ENCODE results near the gene NMUR1.

The NMUR1 gene

DNA sequence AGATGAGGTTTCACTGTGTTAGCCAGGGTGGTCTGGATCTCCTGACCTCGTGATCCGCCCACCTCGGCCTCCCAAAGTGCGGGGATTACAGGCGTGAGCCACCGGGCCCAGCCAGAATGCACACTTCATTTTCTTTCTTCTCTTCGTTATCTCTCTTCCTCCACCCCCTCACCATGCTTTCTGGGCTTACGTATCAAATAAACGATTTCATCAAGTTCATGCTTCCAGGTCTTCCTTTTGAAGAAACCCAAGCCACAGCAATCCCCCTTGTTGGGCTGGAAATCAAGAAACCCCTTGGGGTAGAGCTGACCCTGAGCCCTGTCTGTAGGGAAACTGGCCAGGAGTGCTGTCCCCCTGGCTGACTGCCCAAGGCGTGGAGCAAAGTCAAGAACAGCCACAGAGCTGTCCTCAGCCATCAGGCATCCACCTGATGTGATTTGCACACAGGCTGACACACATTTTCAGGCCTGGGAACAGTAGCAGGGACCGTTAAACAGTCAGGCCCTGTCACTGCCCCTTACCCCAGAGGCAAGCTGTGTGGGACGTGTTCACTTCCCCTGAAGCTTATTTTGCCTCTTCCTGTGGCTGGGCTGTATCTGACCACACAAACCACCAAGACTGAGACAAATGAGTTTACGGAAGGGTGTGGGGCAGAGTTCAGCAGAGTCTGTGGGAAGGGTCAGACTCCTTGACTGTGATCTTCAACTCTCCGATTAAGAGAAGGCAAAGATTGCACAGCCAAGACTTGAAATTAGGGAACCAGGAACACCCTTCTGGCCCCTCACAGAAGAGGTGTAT, 15.1 kb upstream of the NMUR1 start:
- Histone ChIP-seq H3K4me1 (no peaks in the 10 kb centered on the region), H3K4me3 (no peak overlapping the region), H3K36me3 (replicated peaks) (no peaks in the 10 kb centered on the region; the same call in 1 of the 2 replicates), H3K27me3 (ENCODE audit: low read depth) (no peaks in the 10 kb centered on the region), H3K9me3 (no peaks in the 10 kb centered on the region; the same call in 1 of the 2 replicates)
- in situ Hi-C loops (cut with MboI; ENCODE audit: low sequenced_read_pairs), result no loop called here
- DNase-seq (ENCODE audit: low spot score in 2 of 2), result no peak

GRCh38 chr2:231542136-231542535, 11.9 kb upstream of the NMUR1 start:
- Histone ChIP-seq H3K36me3 (replicated peaks) (no peaks in the 10 kb centered on the region; the same call in 1 of the 2 replicates), H3K9me3 (no peaks in the 10 kb centered on the region; the same call in 1 of the 2 replicates), H3K4me1 (peaks cover 3% of the 10 kb centered on the region; the same call in 1 of the 2 replicates), H3K4me3 (no peak overlapping the region), H3K27me3 (ENCODE audit: low read depth) (no peaks in the 10 kb centered on the region)
- in situ Hi-C loops (cut with MboI; ENCODE audit: low sequenced_read_pairs), result no loop called here
- no peak for DNase-seq (ENCODE audit: low spot score in 2 of 2)

DNA sequence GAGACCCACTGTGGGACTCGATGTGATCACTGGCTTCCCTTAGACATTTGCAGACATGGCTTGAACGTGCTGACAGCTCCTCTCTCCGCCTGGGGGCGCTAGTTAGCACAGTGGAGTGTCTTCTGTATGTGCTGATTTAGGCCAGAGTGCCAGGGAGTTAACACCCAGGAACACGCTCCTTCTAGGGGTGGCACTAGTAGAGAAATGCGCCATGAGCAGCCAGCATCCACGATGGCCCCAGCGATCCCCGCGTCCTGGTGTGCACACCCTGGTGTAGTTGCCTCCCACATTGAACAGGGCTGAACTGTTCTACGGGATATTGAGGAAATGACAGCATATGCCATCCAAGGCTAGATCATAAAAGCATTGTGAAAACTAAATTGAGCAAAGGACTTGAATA, 11.4 kb upstream of the NMUR1 start:
- no peaks in the 10 kb centered on the region; the same call in 1 of the 2 replicates for H3K36me3 ChIP-seq (replicated peaks)
- DNase-seq (ENCODE audit: low spot score in 2 of 2), result peak in 1 of 2 experiments; percentile 74
- H3K4me1 ChIP-seq, result peaks cover 3% of the 10 kb centered on the region; the same call in 1 of the 2 replicates
- no peaks in the 10 kb centered on the region; the same call in 1 of the 2 replicates for H3K9me3 ChIP-seq
- H3K27me3 ChIP-seq (ENCODE audit: low read depth), result no peaks in the 10 kb centered on the region
- H3K4me3 ChIP-seq, result no peak overlapping the region
- in situ Hi-C loops (cut with MboI; ENCODE audit: low sequenced_read_pairs), result no loop called here

DNA sequence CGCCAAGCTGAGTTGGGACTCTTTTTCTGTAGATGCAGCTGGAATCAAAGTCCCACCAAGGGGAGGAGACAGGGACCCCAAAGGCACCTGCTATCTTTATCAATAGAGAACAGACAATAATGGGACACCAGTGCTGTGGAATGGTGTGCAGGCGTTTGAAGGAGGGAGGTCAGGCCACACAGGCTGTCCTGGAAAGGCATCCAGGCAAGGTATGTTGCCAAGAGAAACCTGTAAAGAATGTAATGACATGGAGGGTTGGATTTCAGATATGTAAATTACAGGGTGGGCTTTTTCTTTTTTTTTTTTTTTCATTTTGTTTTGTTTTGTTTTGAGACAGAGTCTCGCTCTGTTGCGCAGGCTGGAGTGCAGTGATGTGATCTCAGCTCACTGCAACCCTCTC, 9.7 kb upstream of the NMUR1 start:
- Histone ChIP-seq H3K4me3 (no peak overlapping the region), H3K36me3 (replicated peaks) (no peaks in the 10 kb centered on the region), H3K27me3 (ENCODE audit: low read depth) (no peaks in the 10 kb centered on the region), H3K9me3 (no peaks in the 10 kb centered on the region; the same call in 1 of the 2 replicates), H3K4me1 (peaks cover 3% of the 10 kb centered on the region; the same call in 1 of the 2 replicates)
- DNase-seq (ENCODE audit: low spot score in 2 of 2), result no peak
- in situ Hi-C loops (cut with MboI; ENCODE audit: low sequenced_read_pairs), result no loop called here

GRCh38 chr2:231535961-231536360, 5.7 kb upstream of the NMUR1 start:
- Histone ChIP-seq H3K9me3 (no peaks in the 10 kb centered on the region), H3K27me3 (ENCODE audit: low read depth) (no peaks in the 10 kb centered on the region), H3K4me1 (peaks cover 3% of the 10 kb centered on the region; the same call in 1 of the 2 replicates), H3K4me3 (no peak overlapping the region), H3K36me3 (replicated peaks) (no peaks in the 10 kb centered on the region)
- in situ Hi-C loops (cut with MboI; ENCODE audit: low sequenced_read_pairs), result no loop called here
- DNase-seq (ENCODE audit: low spot score in 2 of 2), result no peak

GRCh38 chr2:231533777-231534125, 3.5 kb upstream of the NMUR1 start:
- Histone ChIP-seq H3K4me1 (peaks cover 10% of the 10 kb centered on the region), H3K27me3 (ENCODE audit: low read depth) (no peaks in the 10 kb centered on the region), H3K36me3 (replicated peaks) (no peaks in the 10 kb centered on the region), H3K9me3 (no peaks in the 10 kb centered on the region), H3K4me3 (no peak overlapping the region)
- in situ Hi-C loops (cut with MboI; ENCODE audit: low sequenced_read_pairs), result no loop called here
- DNase-seq (ENCODE audit: low spot score in 2 of 2), result no peak

DNA sequence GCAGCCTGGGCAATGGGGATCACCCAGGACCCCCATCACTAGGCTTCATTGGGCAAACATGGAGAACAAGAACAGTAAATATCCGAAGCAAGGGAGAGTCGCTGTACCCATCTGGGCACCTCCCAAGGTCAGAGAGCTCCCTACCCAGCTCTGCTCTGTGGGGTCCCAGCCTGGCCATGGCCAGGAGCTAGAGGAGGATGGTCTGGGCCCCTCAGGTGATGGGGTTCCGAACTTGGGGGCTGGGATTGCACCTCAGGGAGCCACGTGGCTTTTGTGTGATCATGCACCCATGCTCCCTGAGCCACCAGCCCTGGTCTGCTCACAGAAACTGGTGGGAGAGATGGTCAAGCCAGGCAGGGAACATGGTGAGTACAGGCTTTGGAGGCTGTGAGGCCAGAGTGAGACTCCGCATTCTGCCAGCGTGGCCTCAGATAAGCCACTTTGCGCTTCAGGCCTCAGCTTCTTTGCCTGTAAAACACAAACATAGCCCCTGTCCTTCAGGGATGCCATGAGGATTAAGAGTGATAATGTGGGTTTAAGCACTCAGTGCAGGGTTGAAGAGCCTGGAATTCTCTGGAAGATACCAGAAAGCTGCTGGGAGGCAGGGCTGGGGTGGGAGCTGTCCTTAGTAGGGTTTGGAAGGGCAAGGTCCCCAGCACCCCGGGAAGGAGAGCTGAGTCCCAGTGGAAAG, 3.0 kb upstream of the NMUR1 start:
- Histone ChIP-seq H3K9me3 (no peaks in the 10 kb centered on the region), H3K27me3 (ENCODE audit: low read depth) (no peaks in the 10 kb centered on the region), H3K36me3 (replicated peaks) (no peaks in the 10 kb centered on the region), H3K4me1 (peaks cover 10% of the 10 kb centered on the region), H3K4me3 (no peak overlapping the region)
- DNase-seq (ENCODE audit: low spot score in 2 of 2), result no peak
- in situ Hi-C loops (cut with MboI; ENCODE audit: low sequenced_read_pairs), result no loop called here

DNA sequence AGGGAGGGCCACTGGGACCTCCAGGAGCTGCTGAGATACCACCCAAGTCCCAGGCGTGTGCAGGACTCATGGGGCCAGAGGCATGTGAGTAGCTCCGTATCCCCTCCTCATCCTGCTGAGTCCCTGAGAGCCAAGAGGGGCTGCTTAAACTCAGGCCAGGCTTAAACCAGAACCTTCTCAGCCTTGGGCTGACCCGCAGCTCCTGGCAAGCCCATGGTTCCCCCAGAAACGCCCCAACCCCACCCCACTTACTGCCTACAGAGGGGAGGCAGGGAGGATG, 2.5 kb upstream of the NMUR1 start:
- in situ Hi-C loops (cut with MboI; ENCODE audit: low sequenced_read_pairs), result no loop called here
- no peaks in the 10 kb centered on the region for H3K27me3 ChIP-seq (ENCODE audit: low read depth)

DNA sequence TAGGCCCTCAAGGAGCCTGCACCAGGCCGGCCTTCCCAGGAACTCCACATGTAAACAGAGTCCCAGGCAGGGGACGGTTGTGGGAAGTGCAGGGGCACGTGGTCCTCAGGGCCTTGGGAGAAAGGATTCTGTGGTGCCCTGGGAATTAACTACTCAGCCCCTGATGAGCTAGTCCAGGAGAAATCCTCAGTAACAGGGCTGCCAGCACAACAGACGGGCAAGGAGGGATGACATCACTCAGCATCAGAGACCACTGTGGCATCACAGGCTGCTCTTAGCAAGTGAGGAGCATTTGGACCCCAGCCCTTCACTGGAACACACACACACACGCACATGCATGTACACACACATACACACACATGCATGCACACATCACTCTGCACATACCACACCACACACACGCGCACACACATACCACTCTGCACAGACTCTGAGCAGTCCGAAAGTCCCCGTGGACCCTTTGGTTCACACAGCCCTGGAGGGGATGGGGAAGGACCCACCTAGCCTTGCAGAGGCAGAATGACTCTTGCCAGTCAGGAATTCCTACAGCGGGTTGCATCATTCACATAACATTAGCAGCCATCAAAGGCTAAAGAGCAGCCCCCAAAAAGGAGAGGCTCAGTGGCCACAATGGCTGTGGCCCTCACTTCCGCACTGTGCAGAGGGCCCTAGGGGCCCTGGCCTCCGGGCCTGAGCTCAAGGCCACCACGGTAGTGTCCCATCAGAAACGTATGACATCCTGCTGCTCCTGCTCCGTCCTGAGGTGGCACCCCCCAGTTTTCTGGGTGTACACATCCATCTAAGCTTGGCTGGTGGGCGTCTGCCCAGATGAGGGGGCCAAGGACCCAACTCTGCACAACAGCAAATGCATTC, 1.9 kb upstream of the NMUR1 start:
- Histone ChIP-seq H3K36me3 (replicated peaks) (no peaks in the 10 kb centered on the region), H3K4me1 (peaks cover 7% of the 10 kb centered on the region), H3K4me3 (no peak overlapping the region), H3K27me3 (ENCODE audit: low read depth) (no peaks in the 10 kb centered on the region), H3K9me3 (no peaks in the 10 kb centered on the region)
- DNase-seq (ENCODE audit: low spot score in 2 of 2), result no peak
- in situ Hi-C loops (cut with MboI; ENCODE audit: low sequenced_read_pairs), result no loop called here

More for the DNA sequence above, 2.5 kb upstream of the NMUR1 start:
- H3K4me1 ChIP-seq, result peaks cover 7% of the 10 kb centered on the region
- H3K36me3 ChIP-seq (replicated peaks), result no peaks in the 10 kb centered on the region
- H3K9me3 ChIP-seq, result no peaks in the 10 kb centered on the region
- no peak overlapping the region for H3K4me3 ChIP-seq
- DNase-seq (ENCODE audit: low spot score in 2 of 2), result no peak

DNA sequence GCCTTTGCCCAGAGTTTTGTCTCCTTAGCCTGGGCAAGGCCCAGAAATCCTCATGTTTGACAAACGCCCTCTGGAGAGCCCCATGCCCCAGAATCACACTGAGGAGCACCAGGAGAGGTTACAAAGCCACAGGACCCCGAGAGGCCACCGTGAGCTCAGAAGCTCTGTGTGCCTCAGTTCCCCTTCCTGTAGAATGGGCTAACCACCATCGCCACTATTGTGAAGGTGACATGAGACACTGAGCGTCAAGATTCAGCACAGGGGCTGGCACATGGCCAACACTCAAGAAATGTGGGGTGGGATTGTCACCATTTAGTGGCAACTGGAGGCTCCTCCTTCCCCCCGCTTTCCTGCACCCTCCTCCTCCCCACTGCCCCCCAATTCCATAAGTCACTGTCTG, 1.2 kb upstream of the NMUR1 start:
- H3K9me3 ChIP-seq, result no peaks in the 10 kb centered on the region
- no peak for DNase-seq (ENCODE audit: low spot score in 2 of 2)
- H3K27me3 ChIP-seq (ENCODE audit: low read depth), result no peaks in the 10 kb centered on the region
- H3K4me3 ChIP-seq, result no peak overlapping the region
- H3K36me3 ChIP-seq (replicated peaks), result no peaks in the 10 kb centered on the region
- H3K4me1 ChIP-seq, result peaks cover 7% of the 10 kb centered on the region
- in situ Hi-C loops (cut with MboI; ENCODE audit: low sequenced_read_pairs), result no loop called here

DNA sequence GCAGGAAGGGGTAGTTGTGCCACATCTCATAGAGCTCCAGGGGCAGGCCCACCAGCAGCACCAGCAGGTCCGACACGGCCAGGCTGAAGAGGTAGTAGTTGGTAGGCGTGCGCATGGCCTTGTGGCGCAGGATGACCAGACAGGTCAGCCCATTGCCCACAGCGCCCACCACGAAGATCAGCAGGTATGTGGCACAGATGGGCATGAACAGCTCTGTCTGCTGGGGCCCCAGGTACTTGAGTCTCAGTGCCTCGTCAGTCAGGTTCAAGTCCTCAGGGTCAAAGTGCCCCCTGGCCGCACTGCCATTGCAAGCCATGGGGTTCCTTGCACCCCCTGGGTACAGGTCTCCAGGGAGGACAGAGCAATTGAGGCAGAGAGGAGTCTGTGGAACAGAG, 1.6 kb downstream of the NMUR1 start:
- Histone ChIP-seq H3K4me1 (peaks cover 7% of the 10 kb centered on the region), H3K4me3 (no peak overlapping the region), H3K27me3 (ENCODE audit: low read depth) (no peaks in the 10 kb centered on the region), H3K9me3 (no peaks in the 10 kb centered on the region), H3K36me3 (replicated peaks) (no peaks in the 10 kb centered on the region)
- in situ Hi-C loops (cut with MboI; ENCODE audit: low sequenced_read_pairs), result no loop called here
- DNase-seq (ENCODE audit: low spot score in 2 of 2), result no peak

DNA sequence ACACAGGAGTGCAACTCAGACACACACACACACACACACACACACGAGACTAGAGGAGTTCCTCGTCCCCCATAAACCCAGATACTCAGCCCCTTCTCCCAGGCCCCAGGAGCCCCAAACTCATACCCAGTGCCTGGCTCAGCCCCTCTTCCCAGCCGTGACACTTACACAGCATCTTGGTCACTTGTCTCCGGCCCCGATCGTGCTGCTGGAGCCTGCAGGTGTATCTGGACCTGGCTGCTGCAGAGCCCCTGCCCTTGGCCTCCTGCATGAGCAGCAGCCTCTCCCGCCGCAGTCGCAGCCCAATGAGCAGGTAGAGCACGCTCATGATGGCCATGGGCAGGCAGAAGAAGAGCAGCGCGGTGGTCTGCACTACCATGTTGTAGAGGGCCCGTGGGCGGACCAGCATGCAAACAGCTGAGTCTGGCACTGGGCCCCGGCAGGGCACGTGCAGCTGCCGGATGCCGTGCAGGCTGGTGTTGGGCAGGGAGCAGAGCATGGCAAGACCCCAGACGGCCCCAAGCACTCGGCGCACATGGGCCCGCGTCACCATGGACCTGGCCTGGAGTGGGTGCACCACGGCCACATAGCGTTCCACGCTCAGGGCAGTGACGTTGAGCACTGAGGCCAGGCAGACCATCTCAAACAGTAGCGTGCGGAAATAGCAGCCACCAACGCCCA, 2.1 kb downstream of the NMUR1 start:
- Histone ChIP-seq H3K36me3 (replicated peaks) (no peaks in the 10 kb centered on the region), H3K4me1 (peaks cover 7% of the 10 kb centered on the region), H3K4me3 (no peak overlapping the region), H3K27me3 (ENCODE audit: low read depth) (no peaks in the 10 kb centered on the region), H3K9me3 (no peaks in the 10 kb centered on the region)
- no peak for DNase-seq (ENCODE audit: low spot score in 2 of 2)
- in situ Hi-C loops (cut with MboI; ENCODE audit: low sequenced_read_pairs), result no loop called here

DNA sequence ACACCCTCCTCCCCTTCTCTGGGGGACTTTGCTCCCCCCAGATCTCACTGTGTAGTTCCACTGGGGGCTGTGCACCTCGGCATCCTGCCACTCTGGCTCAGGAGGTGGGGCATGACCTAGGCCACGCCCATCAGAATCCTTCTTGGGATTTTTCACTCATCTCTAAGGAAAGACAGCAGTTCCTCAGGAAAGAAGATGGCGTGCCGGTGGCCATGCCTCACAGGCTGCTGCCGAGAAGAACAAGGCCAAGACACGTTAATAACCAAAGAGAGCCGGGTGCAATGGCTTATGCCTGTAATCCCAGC, 3.2 kb downstream of the NMUR1 start:
- in situ Hi-C loops (cut with MboI; ENCODE audit: low sequenced_read_pairs), result no loop called here
- Histone ChIP-seq H3K9me3 (no peaks in the 10 kb centered on the region), H3K36me3 (replicated peaks) (no peaks in the 10 kb centered on the region), H3K27me3 (ENCODE audit: low read depth) (no peaks in the 10 kb centered on the region), H3K4me1 (peaks cover 7% of the 10 kb centered on the region), H3K4me3 (no peak overlapping the region)
- DNase-seq (ENCODE audit: low spot score in 2 of 2), result no peak
